ENCODE data around the gene TLCD3B. TPM values are rescaled to one million over a fixed set of nuclear protein-coding genes. Genes with fewer than 3 reads are reported as not detected.

TLCD3B gene
- total RNA-seq, 4 donors from 2014 or later = not detected

DNA sequence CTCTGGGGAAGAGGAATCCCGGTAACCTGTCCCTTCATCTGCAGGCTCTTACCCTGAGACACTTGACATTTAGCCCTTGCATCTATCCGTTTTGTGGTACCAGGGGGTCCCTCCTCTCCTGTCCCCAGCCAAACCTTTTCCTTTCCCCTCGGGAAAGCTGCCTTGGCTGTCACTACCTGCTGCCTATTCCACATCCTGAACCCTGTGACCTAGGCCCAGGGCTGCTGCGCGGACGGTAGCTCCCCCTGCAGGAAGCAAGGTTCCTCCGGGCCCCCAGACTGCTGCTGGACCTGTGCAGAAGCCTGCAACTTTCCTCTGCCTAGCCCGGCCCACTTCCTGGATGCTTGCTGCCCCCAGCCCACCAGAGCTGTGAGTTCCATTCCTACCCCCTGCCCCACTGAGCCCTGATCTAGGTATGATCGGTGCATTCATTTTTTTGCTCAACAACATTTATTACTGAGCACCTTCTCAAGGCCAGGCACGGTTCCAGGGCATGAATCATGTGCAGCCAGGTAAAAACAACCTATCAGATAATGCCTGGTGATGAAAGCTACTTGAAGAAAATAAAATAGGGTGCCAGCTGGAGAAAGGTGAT is 24.0 kb upstream of the TLCD3B start:
- TF ChIP-seq, protein P1, sequence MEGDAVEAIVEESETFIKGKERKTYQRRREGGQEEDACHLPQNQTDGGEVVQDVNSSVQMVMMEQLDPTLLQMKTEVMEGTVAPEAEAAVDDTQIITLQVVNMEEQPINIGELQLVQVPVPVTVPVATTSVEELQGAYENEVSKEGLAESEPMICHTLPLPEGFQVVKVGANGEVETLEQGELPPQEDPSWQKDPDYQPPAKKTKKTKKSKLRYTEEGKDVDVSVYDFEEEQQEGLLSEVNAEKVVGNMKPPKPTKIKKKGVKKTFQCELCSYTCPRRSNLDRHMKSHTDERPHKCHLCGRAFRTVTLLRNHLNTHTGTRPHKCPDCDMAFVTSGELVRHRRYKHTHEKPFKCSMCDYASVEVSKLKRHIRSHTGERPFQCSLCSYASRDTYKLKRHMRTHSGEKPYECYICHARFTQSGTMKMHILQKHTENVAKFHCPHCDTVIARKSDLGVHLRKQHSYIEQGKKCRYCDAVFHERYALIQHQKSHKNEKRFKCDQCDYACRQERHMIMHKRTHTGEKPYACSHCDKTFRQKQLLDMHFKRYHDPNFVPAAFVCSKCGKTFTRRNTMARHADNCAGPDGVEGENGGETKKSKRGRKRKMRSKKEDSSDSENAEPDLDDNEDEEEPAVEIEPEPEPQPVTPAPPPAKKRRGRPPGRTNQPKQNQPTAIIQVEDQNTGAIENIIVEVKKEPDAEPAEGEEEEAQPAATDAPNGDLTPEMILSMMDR (IDR thresholded peaks at IDR 0.05; ENCODE audit: low read depth) = no peak

DNA sequence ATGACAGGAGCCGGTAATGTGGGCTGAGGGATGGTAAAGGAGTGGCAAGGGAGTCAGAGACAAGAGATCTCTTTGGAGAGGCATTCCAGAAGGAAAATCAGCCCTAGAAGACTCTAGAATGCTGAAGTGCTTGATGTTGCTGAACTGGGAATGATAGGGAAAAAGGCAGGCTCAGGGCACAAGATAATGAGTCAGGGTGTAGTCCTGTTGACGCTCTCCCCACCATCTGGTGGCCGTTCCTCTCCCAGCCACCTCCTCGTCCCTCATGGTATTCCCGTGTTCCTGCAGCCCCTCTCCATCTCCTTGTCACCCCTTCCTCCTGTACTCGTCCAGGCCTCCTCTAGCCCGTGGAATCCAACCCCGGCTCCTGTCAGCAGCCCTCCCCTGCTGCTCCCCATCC is 23.4 kb upstream of the TLCD3B start:
- TF ChIP-seq, protein P1 (IDR thresholded peaks at IDR 0.05; ENCODE audit: low read depth) = no peak

DNA sequence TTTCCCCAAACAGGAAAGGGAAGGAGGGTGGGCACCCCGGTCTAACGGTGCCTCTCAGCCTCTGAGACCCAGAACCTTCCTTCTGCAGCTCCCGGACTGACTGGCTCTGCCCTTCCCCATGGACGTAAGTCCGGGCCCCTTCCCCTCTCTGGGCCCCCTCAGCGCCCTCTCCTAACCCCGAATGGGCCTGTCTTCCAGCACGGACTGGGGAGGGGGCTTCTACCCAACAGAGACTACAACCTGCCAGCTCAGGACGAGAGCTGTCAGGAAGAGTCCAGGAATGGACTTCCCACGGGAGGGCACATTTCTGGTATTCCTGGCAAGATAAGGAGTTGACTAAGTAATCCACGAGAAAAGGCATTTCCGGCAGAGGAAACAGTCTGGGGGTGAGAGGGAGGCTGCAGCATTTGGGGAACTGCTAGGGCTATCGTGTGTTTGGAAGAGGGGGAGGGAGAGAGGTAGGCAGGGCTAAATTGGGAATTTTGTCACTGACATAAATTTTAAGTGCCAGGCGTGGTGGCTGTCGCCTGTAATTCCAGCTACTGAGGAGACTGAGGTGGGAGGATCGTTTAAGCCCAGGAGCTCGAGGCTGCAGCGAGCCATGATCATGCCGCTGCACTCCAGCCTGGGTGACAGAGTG is 22.4 kb upstream of the TLCD3B start:
- TF ChIP-seq, protein P1 (IDR thresholded peaks at IDR 0.05; ENCODE audit: low read depth) = no peak

DNA sequence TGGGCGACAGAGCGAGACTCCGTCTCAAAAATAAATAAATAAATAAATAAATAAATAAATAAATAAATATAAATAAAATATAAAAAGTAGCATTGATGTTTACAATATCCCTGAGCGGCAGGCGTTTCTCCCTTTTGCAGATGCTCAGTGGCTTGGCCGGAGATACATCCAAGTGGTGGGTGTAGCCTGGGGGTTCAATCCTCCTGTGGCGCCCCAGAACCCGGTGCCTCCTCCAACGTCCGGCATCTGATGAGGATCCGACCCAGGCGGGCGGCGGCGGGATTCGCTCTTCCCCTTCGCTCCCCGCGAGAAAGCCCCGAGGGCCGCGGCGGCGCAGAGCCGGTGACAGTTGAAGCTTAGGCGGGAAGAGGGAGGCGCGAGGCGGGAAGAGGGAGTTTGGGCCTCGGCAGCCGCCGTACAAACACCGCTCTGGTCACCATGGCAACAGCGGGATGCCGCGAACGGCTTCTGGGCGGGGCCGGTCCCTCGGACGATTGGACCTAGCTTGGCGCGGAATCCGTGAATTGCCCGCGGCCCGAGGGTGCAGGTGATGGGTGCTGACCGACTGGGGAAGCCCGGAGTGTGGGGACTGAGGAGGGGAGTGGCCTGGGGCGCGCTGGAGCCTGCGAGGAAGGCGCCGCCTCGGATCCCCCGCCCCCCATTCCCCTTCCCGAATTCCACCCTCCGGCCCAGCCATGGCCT is 21.8 kb upstream of the TLCD3B start:
- TF ChIP-seq, protein P1 (IDR thresholded peaks at IDR 0.05; ENCODE audit: low read depth) = no peak

DNA sequence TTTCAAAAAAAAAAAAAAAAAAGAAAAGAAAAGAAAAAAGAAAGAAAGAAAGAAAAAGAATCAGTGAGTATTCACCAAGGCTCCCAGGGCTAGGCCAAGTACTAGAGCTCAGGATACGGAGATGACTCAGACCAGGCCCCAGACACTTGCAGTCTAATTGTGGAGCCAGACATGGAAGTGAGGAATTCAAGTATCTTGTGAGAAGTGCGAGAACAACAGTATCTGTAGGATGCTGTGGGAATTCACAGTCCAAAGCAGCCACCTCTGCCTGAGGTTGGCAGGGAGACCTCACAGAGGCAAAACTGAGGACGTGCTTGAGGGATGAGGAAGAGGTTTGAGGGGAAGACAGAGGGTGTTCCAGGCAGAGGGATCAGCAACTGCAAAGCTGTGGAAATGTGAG is 20.4 kb upstream of the TLCD3B start:
- TF ChIP-seq, protein P1 (IDR thresholded peaks at IDR 0.05; ENCODE audit: low read depth) = no peak

DNA sequence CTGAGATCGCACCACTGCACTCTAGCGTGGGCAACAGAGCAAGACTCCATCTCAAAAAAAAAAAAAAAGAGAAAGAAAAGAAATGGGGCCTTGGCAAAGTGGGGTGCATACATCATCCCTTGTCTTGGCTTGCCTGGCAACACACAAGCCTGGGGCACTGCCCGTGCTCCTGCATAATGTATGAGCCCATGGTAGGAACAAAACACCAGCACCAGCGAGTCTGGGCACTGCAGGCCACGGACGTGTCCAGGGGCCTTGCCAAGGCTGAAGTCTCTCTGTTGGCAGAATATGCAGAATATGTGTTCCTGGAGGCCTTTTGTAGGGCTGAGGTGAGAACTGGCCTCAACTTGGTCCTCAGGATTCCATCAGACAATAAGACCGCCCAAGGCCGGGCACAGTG is 18.8 kb upstream of the TLCD3B start:
- TF ChIP-seq, protein P1 (IDR thresholded peaks at IDR 0.05; ENCODE audit: low read depth) = no peak

DNA sequence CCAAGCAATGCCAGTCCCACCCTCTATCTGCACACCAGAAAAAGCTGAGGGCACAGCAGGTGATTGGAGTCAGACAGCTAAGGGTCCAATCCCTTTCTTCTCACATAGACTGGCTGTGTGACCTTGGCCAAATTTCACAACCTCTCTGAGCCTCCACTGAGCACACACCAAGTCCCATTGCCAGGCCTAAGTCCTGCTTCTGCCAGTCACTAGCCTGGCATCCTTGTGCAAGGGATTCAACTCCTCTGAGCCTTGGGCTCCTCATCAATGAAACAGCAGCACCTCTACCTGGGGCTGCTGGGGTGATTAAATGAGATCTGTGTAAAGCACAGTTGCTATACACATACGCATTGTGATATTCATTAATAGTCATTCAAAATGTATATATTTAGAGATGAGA is 15.5 kb upstream of the TLCD3B start:
- TF ChIP-seq, protein P1 (IDR thresholded peaks at IDR 0.05; ENCODE audit: low read depth) = no peak

All from subcutaneous adipose tissue (tissue), 4 donors.